Neural progenitor cell (in vitro differentiated cells): ENCODE results near the gene LPA.

Source experiments
- CTCF ChIP-seq: fragments of 200-600 bp; sonication (generic); IDR thresholded peaks from 2 replicates; pipeline ENCODE4 v1.5.1; 2017; ENCODE audit warnings: antibody characterized with exemption, mild to moderate bottlenecking
- EZH2 ChIP-seq: fragments of 200-600 bp; sonication (generic); IDR thresholded peaks from 2 replicates; pipeline ENCODE4 v1.6.1; 2017; ENCODE audit warnings: antibody characterized with exemption, mild to moderate bottlenecking, moderate library complexity
- EZH2phosphoT487 ChIP-seq: fragments of 200-600 bp; sonication (generic); IDR thresholded peaks from 2 replicates; pipeline ENCODE4 v1.6.1; 2017; ENCODE audit warnings: antibody characterized with exemption

DNA sequence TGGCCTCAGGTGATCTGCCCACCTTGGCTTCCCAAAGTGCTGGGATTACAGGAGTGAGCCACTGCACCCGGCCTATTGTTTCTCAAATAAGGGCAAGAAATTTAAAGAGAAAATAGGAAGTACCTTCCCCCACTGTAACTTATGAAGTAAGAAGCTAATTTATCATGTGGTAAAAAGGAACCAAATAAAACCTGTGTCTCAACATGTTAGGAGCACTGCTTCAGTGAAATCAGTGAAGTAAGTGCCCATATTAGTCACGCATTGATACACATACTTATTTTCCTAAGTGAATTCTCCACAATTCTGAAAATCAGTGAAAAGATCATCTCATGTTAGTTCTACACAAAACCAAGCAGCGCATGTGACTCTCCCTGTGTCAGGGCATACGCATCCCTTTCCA, 14.2 kb upstream of the LPA start:
- TF ChIP-seq CTCF (no peak), EZH2 (no peak), EZH2phosphoT487 (no peak)
